AG10803 (cell line): ENCODE measurements around the gene PTPRM.

ENCODE experiments used
- DNase-seq: peaks from one replicate; pipeline ENCODE4 v3.0.0; 2010; ENCODE audit warnings: low read depth
- H3K4me3 ChIP-seq: 2 replicates; pipeline ENCODE4 v1.5.1; 2011; ENCODE audit warnings: mild to moderate bottlenecking, low read length, control low read depth
- CTCF ChIP-seq: conservative IDR thresholded peaks from 2 replicates; pipeline ENCODE4 v1.5.1; 2011; ENCODE audit warnings: mild to moderate bottlenecking, low read length, control low read depth, inconsistent platforms

Gene PTPRM

GRCh38 chr18:7615840-7616239 lies 48.7 kb downstream of the PTPRM start:
- H3K4me3 ChIP-seq, result no peak overlapping the region
- DNase-seq, result no peak
- no peak for TF ChIP-seq CTCF

GRCh38 chr18:7616661-7617060 lies 49.5 kb downstream of the PTPRM start:
- peak; percentile 83 for DNase-seq
- no peak for TF ChIP-seq CTCF

GRCh38 chr18:7617738-7618422 lies 50.8 kb downstream of the PTPRM start:
- no peak overlapping the region for H3K4me3 ChIP-seq
- peak; percentile 99 for DNase-seq
- no peak for TF ChIP-seq CTCF

More at GRCh38 chr18:7616661-7617060, 49.5 kb downstream of the PTPRM start:
- H3K4me3 ChIP-seq, result no peak overlapping the region

GRCh38 chr18:7618891-7619442 lies 51.9 kb downstream of the PTPRM start:
- DNase-seq, result peak; percentile 71
- no peak overlapping the region; the same call in 1 of the 2 replicates for H3K4me3 ChIP-seq
- no peak for TF ChIP-seq CTCF

- peak; percentile 60 for DNase-seq
- H3K4me3 ChIP-seq, result peak overlapping the region; percentile 13
- no peak for TF ChIP-seq CTCF
These were observed 52.6 kb downstream of the PTPRM start for GRCh38 chr18:7619676-7620075.

GRCh38 chr18:7622721-7623120 lies 55.6 kb downstream of the PTPRM start:
- no peak overlapping the region for H3K4me3 ChIP-seq
- DNase-seq, result no peak
- no peak for TF ChIP-seq CTCF

GRCh38 chr18:7623681-7624080 lies 56.6 kb downstream of the PTPRM start:
- no peak for DNase-seq
- TF ChIP-seq CTCF, result no peak

More at GRCh38 chr18:7623681-7624080, 56.6 kb downstream of the PTPRM start:
- no peak overlapping the region for H3K4me3 ChIP-seq
